ENCODE results near the gene DEDD. TPM values are rescaled to one million over a fixed set of nuclear protein-coding genes. Genes with fewer than 3 reads are reported as not detected.

The DEDD gene
- total and polyA plus RNA-seq, 2 of the 13 experiments (the other 11 are each of a cell fraction or from before 2014, with no cell fraction given) = 12.6 to 27.8 TPM

DNA sequence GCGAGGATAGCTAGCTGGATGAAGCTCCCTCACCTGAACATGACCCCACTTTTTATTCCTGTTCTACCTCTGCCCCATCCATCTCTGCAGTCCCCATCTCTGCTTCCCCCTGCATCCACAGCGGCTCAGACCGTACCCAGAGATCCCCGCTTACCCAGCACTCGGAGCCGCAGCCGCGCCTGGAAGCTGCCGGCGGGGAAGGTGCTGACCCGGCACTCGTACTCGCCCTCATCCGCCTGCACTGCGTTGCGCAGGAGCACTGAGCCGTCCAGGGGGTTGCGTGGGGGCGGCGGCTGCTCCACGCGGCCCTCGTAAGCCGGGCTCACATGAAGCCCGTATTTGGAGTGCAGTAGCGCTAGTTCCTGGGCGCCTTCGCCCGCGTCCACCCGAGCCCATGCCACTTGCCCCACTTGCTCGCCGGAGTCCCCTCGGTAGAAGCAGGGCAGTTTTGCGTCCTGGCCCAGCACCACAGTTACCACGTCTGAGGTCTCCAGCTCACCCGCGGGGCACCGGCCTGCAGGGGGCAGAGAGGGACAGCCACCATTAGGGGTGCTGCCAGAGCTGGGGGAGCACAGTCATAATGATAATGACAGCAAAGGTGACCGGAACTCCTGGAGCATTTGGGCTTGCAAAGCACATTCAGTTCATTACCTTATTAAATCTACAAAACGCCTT lies 52.9 kb downstream of the DEDD start:
- TF ChIP-seq ZNF256 (CRISPR knock-in tag; conservative IDR thresholded peaks at IDR 0.05) (no peak), ISL2 (CRISPR knock-in tag; IDR thresholded peaks at IDR 0.05) (no peak)
- TF ChIP-seq, protein P1, sequence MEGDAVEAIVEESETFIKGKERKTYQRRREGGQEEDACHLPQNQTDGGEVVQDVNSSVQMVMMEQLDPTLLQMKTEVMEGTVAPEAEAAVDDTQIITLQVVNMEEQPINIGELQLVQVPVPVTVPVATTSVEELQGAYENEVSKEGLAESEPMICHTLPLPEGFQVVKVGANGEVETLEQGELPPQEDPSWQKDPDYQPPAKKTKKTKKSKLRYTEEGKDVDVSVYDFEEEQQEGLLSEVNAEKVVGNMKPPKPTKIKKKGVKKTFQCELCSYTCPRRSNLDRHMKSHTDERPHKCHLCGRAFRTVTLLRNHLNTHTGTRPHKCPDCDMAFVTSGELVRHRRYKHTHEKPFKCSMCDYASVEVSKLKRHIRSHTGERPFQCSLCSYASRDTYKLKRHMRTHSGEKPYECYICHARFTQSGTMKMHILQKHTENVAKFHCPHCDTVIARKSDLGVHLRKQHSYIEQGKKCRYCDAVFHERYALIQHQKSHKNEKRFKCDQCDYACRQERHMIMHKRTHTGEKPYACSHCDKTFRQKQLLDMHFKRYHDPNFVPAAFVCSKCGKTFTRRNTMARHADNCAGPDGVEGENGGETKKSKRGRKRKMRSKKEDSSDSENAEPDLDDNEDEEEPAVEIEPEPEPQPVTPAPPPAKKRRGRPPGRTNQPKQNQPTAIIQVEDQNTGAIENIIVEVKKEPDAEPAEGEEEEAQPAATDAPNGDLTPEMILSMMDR (CRISPR knock-in tag; IDR thresholded peaks at IDR 0.05) = 0 out of 2 replicates have a peak, but pooled peaks have one; percentile 14
- ChIA-PET POLR2A (interaction anchor here (0.5 kb wide), 1 partner anchor 58 kb away, joined by 4 read pairs; the partner anchor contains the start of gene F11R), CTCF (ENCODE audit: low intra/inter-chr PET ratio, low total read pairs) (no interaction called here)
- Histone ChIP-seq H3K27ac (ENCODE audit: extremely low read length, insufficient read depth, low read length) (no peak overlapping the region), H4K20me1 (ENCODE audit: insufficient read depth, low read length) (no peaks in the 10 kb centered on the region), H3K9ac (ENCODE audit: insufficient read depth, low read depth, low read length) (no peak overlapping the region), H3K79me2 (ENCODE audit: insufficient read depth, low read length) (no peaks in the 10 kb centered on the region), H3K4me3 (replicated peaks in 1 of 3; ENCODE audit: insufficient read depth in 1 of 3, low read depth in 2 of 3, low read length in 3 of 3) (no peak overlapping the region), H3K36me3 (replicated peaks in 1 of 2; ENCODE audit: control insufficient read depth in 1 of 2, insufficient read depth in 2 of 2, low read length in 2 of 2) (no peaks in the 10 kb centered on the region), H3K9me3 (ENCODE audit: low read length) (no peaks in the 10 kb centered on the region), H3K27me3 (ENCODE audit: control insufficient read depth in 1 of 2, insufficient read depth in 2 of 2, low read length in 2 of 2) (no peaks in the 10 kb centered on the region; a peak in 1 of 5 replicates), H3K4me2 (ENCODE audit: low read depth, low read length) (no peak overlapping the region), H3K4me1 (ENCODE audit: insufficient read depth, low read length) (peaks cover 31% of the 10 kb centered on the region), H2AFZ (ENCODE audit: low read length) (no peak overlapping the region)
- ATAC-seq = no peak
- BruUV-seq (replicated peaks) = no TSS peak
- DNase-seq (ENCODE audit: low spot score) = no peak
- FAIRE-seq = no peak
- intact Hi-C loops (cut with micrococcal nuclease; ENCODE audit: unreplicated experiment) (no loop called here), in situ Hi-C loops (cut with HindIII; ENCODE audit: extremely low pct_ligation_motif_present, low pct_unique_long_range_greater_than_20kb) (no loop called here)
- WGBS (ENCODE audit: low lambda C conversion rate) = 79% methylated on average over 30 of the region's 41 CpGs

GRCh38 chr1:161077426-161077825 lies 55.0 kb downstream of the DEDD start:
- Histone ChIP-seq H3K27me3 (ENCODE audit: control insufficient read depth in 1 of 2, insufficient read depth in 2 of 2, low read length in 2 of 2) (no peaks in the 10 kb centered on the region; a peak in 1 of 5 replicates), H3K79me2 (ENCODE audit: insufficient read depth, low read length) (no peaks in the 10 kb centered on the region), H3K4me1 (ENCODE audit: insufficient read depth, low read length) (peaks cover 34% of the 10 kb centered on the region), H4K20me1 (ENCODE audit: insufficient read depth, low read length) (no peaks in the 10 kb centered on the region), H3K9me3 (ENCODE audit: low read length) (no peaks in the 10 kb centered on the region), H3K4me3 (replicated peaks in 1 of 3; ENCODE audit: insufficient read depth in 1 of 3, low read depth in 2 of 3, low read length in 3 of 3) (no peak overlapping the region; a peak in 1 of 6 replicates), H3K36me3 (replicated peaks in 1 of 2; ENCODE audit: control insufficient read depth in 1 of 2, insufficient read depth in 2 of 2, low read length in 2 of 2) (no peaks in the 10 kb centered on the region), H2AFZ (ENCODE audit: low read length) (no peak overlapping the region), H3K4me2 (ENCODE audit: low read depth, low read length) (peak overlapping the region; percentile 50), H3K9ac (ENCODE audit: insufficient read depth, low read depth, low read length) (no peak overlapping the region), H3K27ac (ENCODE audit: extremely low read length, insufficient read depth, low read length) (no peak overlapping the region)
- FAIRE-seq (no peak), ATAC-seq (no peak), DNase-seq (ENCODE audit: low spot score) (no peak)
- WGBS (ENCODE audit: low lambda C conversion rate) = 8% methylated on average over 2 of the region's 9 CpGs
- intact Hi-C loops (cut with micrococcal nuclease; ENCODE audit: unreplicated experiment) = no loop called here
- in situ Hi-C loops (cut with HindIII; ENCODE audit: extremely low pct_ligation_motif_present, low pct_unique_long_range_greater_than_20kb) = no loop called here
- no TSS peak for BruUV-seq (replicated peaks)
- ChIA-PET POLR2A (no interaction called here), CTCF (ENCODE audit: low intra/inter-chr PET ratio, low total read pairs) (no interaction called here)
- TF ChIP-seq, protein P2, sequence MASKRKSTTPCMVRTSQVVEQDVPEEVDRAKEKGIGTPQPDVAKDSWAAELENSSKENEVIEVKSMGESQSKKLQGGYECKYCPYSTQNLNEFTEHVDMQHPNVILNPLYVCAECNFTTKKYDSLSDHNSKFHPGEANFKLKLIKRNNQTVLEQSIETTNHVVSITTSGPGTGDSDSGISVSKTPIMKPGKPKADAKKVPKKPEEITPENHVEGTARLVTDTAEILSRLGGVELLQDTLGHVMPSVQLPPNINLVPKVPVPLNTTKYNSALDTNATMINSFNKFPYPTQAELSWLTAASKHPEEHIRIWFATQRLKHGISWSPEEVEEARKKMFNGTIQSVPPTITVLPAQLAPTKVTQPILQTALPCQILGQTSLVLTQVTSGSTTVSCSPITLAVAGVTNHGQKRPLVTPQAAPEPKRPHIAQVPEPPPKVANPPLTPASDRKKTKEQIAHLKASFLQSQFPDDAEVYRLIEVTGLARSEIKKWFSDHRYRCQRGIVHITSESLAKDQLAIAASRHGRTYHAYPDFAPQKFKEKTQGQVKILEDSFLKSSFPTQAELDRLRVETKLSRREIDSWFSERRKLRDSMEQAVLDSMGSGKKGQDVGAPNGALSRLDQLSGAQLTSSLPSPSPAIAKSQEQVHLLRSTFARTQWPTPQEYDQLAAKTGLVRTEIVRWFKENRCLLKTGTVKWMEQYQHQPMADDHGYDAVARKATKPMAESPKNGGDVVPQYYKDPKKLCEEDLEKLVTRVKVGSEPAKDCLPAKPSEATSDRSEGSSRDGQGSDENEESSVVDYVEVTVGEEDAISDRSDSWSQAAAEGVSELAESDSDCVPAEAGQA (IDR thresholded peaks at IDR 0.05; ENCODE audit: low read depth) = no peak
- TF ChIP-seq, protein P2 (CRISPR knock-in tag; IDR thresholded peaks at IDR 0.05; ENCODE audit: borderline replicate concordance) = no peak
- TF ChIP-seq ZNF460 (CRISPR knock-in tag; IDR thresholded peaks at IDR 0.05; ENCODE audit: borderline replicate concordance) (no peak), TBX3 (IDR thresholded peaks at IDR 0.05; ENCODE audit: borderline replicate concordance) (no peak), RBM39 (IDR thresholded peaks at IDR 0.05; ENCODE audit: low read depth, low read length, poor library complexity, severe bottlenecking) (no peak)

All from HepG2 (cell line).